Adrenal gland (tissue), 5 donors: Measurements from ENCODE around the gene GPAM.

Source experiments
- POLR2A ChIP-seq, 2 donors: fragments of 450-650 bp; IDR thresholded peaks; one replicate each; pipeline ENCODE4 v1.6.1; 2017; ENCODE audit warnings: antibody characterized with exemption in 2 of 2, mild to moderate bottlenecking in 2 of 2, moderate library complexity in 1 of 2
- TF ChIP-seq, protein P1 (sequence below), 6 experiments: fragments of 450-650 bp in 4 of 6; fragments of 200-600 bp in 2 of 6; sonication (generic) in 1 of 6; IDR thresholded peaks; 1 replicate in 5 of 6; 2 replicates in 1 of 6; pipeline versions ENCODE4 v1.5.1 to v1.8.0; 2016 to 2021; ENCODE audit warnings: antibody characterized with exemption in 6 of 6, mild to moderate bottlenecking in 2 of 6, moderate library complexity in 1 of 6
- donor health status: DM: no; HTN: no; CAD: no.

DNA sequence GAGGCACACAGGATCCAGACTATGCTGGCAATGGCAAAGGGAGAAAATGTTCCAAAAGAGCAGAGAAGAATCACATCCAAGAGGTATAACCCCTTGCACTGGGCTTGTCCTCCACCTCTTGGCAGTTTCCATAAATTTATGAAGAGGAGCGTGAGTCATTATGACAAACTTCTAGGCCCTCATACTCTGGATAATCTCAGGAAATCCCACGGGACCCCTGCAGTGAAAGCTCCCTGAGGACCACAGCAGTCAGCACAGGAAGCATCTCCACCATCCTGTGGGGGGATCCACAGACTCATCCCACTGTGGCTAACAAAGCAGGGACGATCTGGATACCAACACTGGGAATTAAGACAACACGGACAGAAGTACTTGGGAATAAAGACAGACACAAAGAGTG lies 30.3 kb upstream of the GPAM start:
- TF ChIP-seq, protein P1, sequence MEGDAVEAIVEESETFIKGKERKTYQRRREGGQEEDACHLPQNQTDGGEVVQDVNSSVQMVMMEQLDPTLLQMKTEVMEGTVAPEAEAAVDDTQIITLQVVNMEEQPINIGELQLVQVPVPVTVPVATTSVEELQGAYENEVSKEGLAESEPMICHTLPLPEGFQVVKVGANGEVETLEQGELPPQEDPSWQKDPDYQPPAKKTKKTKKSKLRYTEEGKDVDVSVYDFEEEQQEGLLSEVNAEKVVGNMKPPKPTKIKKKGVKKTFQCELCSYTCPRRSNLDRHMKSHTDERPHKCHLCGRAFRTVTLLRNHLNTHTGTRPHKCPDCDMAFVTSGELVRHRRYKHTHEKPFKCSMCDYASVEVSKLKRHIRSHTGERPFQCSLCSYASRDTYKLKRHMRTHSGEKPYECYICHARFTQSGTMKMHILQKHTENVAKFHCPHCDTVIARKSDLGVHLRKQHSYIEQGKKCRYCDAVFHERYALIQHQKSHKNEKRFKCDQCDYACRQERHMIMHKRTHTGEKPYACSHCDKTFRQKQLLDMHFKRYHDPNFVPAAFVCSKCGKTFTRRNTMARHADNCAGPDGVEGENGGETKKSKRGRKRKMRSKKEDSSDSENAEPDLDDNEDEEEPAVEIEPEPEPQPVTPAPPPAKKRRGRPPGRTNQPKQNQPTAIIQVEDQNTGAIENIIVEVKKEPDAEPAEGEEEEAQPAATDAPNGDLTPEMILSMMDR (IDR thresholded peaks at IDR 0.05) = no peak
- no peak for TF ChIP-seq POLR2A (IDR thresholded peaks at IDR 0.05)
